NCI-H1105 (cell line): ENCODE results near the gene SPSB4.
"Not testable (repeated sequence)": the region's sequence is repeated elsewhere in the genome, so short reads cannot be mapped to it uniquely, and the experiment has no call there.

Experiments used
- DNase-seq: peaks from one replicate; lab custom pipeline; 2025; lab: John Stamatoyannopoulos, UW

The SPSB4 gene

DNA sequence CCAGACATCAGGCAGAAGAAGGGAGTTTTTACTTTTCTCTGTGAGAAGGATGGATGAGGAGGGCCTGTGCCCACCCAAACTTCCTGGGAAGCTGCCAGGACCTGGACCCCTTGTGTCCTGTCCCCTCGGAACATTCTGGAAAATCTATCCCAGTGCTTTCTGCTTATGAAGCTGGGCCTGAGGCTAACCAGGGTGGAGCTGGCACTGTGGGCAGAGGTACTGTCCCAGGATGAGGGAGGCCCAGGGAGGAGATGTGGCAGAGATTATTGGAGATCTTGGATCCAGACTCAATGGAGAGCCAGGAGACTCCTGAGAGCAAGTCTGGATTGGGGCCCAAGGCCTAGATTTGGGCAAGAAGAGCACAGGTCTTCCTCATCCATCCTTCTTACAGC is 44.4 kb downstream of the SPSB4 start:
- DNase-seq, result no peak

DNA sequence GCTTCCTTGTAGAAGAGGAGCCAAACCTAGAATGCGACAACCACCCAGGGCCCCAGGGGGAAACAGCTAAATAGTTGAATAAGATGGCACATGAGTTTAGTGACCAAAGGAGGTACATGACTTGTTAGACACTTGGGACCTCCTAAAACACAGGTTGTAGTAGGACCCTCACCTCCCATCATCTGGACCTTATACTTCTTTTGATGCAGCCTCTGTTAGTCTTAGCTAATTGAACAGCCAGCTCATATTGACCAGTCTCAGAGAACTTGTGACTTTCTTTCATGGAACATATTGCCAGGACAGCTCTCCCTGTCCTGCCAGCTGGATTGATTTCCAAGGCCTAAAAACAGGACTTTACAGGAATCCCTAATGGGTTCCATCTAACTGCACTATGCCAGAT is 45.0 kb downstream of the SPSB4 start:
- no peak for DNase-seq

DNA sequence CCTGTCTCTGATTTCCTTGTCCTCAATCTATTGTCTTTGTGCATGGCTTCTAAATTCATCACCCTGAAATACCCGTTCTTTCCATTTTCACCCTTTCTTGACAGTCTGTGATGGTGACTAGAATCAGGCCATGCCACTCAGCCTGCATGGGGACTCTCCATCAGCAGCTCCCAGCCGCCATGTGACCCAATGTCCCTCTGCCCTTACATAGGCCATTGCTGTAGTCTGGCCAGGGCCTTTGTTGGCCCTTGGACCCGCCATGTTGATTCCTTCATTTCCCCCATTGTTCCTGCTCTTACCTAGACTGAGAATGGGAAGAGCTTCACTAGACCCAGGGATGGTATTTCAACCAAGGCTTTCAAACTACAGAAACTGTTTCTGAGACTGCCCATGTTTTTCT is 45.8 kb downstream of the SPSB4 start:
- no peak for DNase-seq

- DNase-seq, result no peak
These were observed 49.0 kb downstream of the SPSB4 start for GRCh38 chr3:141100112-141100511.

- no peak for DNase-seq
These were observed 49.6 kb downstream of the SPSB4 start for GRCh38 chr3:141100531-141101320.

GRCh38 chr3:141102372-141102771 is 51.2 kb downstream of the SPSB4 start:
- DNase-seq, result no peak

- DNase-seq, result no peak
These were observed 51.9 kb downstream of the SPSB4 start for GRCh38 chr3:141103067-141103466.

- DNase-seq, result no peak
These were observed 52.4 kb downstream of the SPSB4 start for GRCh38 chr3:141103503-141103902.

- no peak for DNase-seq
These were observed 53.1 kb downstream of the SPSB4 start for GRCh38 chr3:141104151-141104821.

- peak; percentile 87 for DNase-seq
These were observed 54.9 kb downstream of the SPSB4 start for GRCh38 chr3:141105828-141106628.

DNA sequence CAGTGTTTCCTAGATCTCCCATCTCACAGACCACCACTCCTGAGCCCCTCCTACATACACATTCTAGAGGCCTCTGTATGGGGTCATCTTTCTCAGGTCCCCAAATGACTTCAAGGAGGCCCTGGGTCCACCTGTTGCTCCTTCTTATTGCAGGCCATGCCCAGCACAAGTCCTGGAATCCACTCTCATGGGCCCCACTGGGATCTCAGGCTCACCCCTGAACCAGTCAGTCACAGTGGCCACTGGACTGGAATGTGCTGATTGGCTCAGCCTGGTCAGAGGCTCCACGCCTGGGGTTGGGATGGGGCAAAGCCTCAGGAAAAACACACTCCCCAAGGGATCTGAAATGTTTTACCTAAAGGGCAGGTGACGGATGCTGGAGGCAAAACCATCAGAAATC is 55.7 kb downstream of the SPSB4 start:
- no peak for DNase-seq

- DNase-seq, result no peak
These were observed 56.9 kb downstream of the SPSB4 start for GRCh38 chr3:141108039-141108438.

- no peak for DNase-seq
These were observed 58.6 kb downstream of the SPSB4 start for GRCh38 chr3:141109751-141110150.

DNA sequence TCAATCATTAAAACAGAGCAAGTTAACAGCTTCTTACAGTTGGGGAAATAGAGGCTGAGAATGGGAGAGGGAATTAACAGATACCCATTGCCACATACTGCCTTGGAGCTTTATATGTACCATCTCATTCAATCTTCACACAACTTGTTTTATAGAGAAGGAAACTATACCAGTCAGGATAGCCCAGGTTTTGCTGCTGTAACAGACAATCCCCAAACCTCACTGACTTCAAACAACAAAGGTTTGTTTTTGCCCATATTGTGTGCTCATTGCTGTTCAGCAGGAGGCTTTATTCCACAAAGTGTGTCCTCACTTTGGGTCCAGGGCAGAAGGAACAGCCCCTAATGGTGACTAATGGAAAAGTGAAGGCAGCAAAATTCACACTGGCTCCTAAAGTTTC is 59.2 kb downstream of the SPSB4 start:
- DNase-seq, result no peak

DNA sequence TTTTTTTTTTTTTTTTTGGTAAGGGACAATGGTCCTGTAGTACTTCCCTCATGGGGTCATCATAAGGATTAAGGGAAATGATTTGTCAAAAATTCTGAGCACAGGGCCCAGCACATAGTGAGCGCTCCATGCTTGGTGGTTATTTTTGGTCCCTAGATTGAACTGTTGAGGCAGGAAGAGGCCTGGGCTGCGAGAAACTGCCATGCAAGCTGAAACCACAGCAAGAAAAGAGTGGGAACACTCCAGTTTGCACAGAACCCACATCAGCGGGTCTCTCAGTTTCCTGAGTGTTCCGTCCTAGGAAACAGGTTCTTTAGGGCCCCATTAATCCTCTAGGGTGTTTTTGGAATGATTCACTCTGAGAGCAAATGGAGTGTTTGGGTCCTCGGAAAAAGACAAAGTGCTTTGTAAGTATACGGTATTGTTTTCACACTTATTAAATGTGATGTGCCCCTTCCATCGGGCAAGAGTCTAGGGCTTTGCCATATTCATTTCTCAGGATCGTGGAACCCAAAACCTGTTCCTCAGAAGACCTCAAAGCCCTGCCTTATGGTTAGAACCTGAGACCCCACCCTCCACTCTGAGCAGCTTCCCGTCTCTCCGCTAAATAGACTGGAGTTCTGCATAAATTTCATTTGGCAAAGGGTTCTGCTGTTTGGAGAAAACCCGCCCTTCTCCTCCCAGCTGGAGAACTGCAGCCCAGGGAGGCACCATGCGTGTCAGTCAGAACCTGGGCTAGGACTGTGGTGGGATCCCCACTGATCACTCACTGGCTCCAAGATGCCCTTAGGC is 60.4 kb downstream of the SPSB4 start:
- no peak for DNase-seq

GRCh38 chr3:141112686-141113297 is 61.6 kb downstream of the SPSB4 start:
- DNase-seq, result no peak

GRCh38 chr3:141113680-141114079 is 62.5 kb downstream of the SPSB4 start:
- not testable (repeated sequence) for DNase-seq

- no peak for DNase-seq
These were observed 63.1 kb downstream of the SPSB4 start for GRCh38 chr3:141114179-141114745.

DNA sequence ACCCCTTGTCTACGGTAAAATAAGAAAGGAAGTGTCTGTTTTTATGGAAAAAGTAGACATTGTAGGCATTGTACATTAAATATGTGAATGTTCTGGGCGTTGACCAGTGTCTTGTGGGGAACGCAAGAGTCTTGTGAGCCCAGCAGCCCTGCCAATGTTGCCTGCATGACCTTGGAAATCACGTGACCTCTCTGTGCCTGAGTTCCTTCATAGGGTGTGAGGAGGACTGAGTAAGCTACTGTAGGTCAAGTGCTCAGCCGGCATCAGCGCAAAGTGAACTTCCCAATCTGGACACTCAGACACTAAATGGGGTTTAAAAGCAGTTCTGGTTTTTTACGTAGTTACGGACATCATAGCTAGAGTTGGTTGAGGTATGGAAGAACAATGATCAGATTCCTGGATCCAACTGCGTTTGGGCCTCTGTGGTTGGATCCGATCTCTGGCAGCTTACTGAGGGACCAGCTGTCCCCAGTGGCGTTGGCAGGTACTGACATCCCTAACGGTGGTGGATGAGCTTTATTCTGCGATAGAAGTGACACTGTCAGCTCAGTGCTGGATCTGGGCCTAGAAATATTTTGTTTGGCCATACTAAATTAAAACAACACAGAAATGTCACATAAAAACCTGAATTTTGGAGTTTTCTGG is 63.8 kb downstream of the SPSB4 start:
- no peak for DNase-seq

DNA sequence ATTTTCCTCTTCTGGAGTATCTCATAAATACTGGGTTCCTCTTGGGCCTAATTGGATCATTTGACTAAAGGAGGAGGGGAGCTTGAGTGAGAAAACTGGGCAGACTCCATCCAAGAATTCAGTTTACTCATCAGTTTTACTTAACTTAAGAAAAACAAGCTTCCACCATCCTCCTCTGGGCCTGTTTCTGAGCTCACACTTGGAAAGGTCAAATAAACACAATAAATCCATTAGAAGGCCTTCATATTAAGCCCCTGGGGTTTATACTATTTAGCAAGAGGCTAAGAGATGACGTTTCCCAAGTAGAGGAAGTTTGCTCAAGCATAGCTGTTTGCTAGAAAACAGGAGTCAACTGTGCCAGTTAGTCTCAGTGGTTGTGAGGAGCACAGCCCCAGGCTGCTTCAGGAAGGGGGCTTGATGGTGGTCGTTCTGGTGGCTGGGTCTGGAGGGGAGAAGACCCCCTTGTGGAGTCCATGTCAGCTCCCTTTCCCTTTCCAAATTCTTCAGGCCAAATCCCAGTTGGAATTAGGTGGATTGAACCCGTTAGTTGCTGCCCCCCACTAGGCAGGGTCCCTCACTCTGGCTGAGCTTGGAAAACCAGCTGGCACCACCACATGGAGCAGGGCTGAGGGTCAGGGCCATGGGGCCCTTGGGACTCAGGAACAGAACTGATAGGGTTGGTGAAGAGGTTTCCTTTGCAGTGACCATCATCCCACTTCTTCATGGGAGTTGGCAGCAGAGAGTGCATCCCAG is 64.8 kb downstream of the SPSB4 start:
- no peak for DNase-seq
